Sigmoid colon (tissue), 4 donors: Measurements from ENCODE around the gene OSCAR.

Source experiments
- CTCF ChIP-seq, 4 experiments: fragments of 450-650 bp in 3 of 4; fragments of 200-600 bp in 1 of 4; IDR thresholded peaks; one replicate each; pipeline ENCODE4 v1.5.1; 2016 to 2019; ENCODE audit warnings: antibody characterized with exemption in 4 of 4, mild to moderate bottlenecking in 3 of 4, moderate library complexity in 2 of 4
- EP300 ChIP-seq, 4 donors: sonication (generic); formaldehyde crosslinking; IDR thresholded peaks; one replicate each; pipeline ENCODE4 v1.6.1; 2017; ENCODE audit warnings: antibody characterized with exemption in 4 of 4
- POLR2A ChIP-seq, 2 donors: fragments of 450-650 bp; IDR thresholded peaks; one replicate each; pipeline ENCODE4 v1.6.1; 2016; ENCODE audit warnings: antibody characterized with exemption in 2 of 2, mild to moderate bottlenecking in 2 of 2, moderate library complexity in 2 of 2
- POLR2AphosphoS5 ChIP-seq, 4 donors: sonication (generic); formaldehyde crosslinking; IDR thresholded peaks; one replicate each; pipeline ENCODE4 v1.6.1; 2017; ENCODE audit warnings: antibody characterized with exemption in 4 of 4

- TF ChIP-seq EP300 (IDR thresholded peaks at IDR 0.05) (peak in 1 of 4 donors; percentile 15), CTCF (IDR thresholded peaks at IDR 0.05) (no peak), POLR2AphosphoS5 (IDR thresholded peaks at IDR 0.05) (peak; percentile 84 to 94 (median 90)), POLR2A (IDR thresholded peaks at IDR 0.05) (peak; percentile 73 to 77)
Observed at GRCh38 chr19:54115109-54116063, 14.8 kb upstream of the OSCAR start, which contains the start of the genes PRPF31 and TFPT.
